GM21576 (cell line): ENCODE data around the gene DUSP18.
A peak's percentile ranks its signal among the peaks of the same experiment; 100 is the strongest.
"Not testable (repeated sequence)": the region's sequence is repeated elsewhere in the genome, so short reads cannot be mapped to it uniquely, and the experiment has no call there.

Experiments
- ATAC-seq: cut with Tn5 transposase; IDR thresholded peaks from one replicate; pipeline ENCODE4 v1.9.1; 2021; ENCODE audit warnings: mild to moderate bottlenecking, moderate library complexity; ENCODE audit not compliant: unreplicated experiment

Gene DUSP18

DNA sequence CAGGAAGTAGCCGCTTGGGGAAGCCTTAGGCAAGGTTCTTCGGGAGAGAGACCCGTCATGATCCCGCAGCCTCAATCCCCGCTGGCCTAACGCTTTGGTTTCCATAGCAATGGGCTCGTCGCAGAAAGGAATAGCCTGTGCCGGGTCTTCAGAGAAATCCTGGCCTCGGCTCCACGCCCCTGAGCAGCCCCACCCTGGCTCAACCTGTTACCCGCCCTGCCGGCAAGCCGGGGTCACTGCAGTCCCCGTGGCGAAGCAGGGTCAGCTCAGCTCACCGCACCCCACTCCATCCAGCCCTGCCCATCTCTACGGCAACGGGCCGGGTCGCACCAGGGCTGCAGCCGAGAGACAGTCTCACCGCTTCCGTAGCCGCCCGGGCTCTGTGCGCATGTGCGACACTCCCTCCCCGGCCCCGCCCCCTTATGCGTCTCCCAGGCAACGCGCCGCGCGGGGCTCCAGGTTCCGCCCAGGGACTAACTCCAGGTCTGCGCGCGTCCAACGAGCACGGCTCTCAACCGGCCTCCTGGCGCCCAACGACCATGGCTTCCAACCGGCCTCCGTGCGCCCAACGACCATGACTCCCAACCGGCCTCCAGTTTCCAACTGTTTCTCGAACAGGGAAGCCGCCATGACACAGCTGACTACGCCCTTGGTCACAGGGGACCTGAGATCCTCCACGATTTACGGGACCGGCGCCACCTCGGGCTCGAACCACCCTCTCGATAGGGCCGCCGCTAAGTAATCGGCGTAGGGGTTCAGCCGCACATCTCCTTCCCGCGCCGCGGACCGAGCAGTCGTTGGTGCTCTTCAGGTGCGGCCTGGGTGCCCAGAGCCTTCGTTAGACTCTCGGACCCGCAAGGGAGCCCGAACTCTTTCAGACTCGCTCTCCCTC lies at the start of gene DUSP18:
DUSP18 (minus strand) TSS at position 382 of the 892 bp plus-strand sequence. CDS start 3,872 bp downstream, outside the sequence.
- peak; percentile 83 for ATAC-seq

DNA sequence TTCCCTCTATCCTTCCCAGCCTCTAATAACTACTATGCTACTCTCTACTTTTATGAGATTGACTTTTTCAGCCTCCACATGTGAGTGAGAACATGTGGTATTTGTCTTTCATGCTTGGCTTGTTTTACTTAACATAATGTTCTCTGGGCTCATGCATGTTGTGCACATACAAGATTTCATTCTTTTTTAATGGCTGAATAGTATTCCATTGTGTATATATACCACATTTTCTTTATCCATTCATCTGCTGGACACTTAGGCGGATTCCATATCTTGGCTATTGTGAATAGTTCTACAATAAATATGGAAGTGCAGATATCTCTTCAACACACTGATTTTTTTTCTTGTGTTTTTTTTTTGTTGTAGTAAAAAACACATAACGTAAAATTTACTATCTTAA lies 46.4 kb upstream of the DUSP18 start:
- ATAC-seq: no peak

DNA sequence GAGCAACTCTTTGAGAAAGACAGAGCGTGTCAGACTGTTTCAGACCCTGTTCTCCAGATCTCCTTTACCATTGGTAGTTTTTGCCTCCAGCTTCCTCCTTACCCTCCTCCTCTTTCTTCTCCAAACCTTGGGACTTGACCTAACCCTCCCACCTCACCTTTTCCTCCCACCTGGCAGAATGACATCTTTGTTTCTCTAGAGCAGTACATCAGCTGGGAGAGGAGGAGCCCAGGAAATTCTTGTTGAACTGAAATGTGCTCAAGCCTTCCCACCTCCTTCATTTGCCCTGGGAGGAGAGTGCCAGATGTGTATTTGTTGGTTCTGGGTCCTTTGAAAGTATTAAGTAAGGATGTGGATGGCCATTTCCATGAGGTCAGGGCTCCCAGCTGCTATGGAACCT lies 44.4 kb upstream of the DUSP18 start:
- ATAC-seq: no peak

DNA sequence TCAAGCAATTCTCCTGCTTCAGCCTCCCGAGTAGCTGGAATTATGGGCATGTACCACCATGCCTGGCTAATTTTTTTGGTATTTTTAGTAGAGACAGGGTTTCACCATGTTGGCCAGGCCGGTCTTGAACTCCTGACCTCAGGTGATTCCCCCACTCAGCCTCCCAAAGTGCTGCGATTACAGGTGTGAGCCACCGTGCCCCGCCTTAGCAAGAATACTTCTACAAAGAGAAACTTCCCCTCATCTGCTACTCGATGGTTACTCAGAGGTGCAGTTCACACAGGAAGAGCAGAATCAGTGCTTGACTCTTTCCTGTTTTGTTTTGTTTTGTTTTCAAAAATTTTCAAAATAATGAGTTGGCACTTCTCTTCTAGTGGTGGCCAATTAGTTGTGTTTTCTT lies 42.3 kb upstream of the DUSP18 start:
- ATAC-seq: not testable (repeated sequence)

DNA sequence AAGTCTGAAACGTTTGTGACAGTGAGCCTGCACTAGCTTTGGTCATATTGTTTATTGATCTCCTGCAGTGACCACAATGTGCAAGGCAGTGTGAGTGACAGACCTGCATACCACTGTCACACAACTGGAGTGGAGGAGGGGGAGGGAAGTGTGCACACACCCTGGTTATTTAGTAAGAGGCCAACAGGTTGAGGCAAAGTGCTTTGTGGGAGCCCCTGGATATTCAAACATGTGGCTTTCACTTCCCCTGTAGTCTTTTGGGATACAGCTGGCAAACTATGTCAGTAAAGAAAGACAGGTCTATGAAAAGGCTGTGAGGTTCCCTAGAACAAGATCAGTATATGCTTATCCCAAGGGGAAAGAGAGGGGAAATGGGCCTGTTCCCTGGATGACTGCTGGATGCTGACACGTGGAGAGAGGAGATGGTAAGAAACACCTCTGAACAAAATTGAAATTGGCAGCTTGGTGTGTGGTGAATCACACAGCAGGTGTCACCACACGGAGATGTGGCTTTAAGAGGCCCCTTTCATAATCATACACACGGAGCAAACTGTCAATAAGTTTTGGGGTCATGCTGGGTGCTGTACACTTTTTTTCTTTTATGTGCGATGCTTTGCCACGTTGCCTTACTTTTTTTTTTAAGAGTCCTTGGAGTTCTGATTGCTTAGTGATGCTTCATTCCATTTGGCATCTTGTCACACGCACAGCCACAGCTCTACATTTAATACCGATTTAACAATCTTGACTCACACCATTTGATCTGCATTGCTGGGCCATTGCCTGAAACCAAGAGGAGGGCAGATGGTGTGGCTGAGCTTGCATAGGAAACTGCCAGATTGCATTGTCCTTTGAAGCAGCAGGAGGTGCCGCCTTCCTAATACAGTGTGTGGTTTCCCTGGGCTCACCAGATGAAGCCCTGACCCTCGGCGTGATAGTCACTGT lies 38.3 kb upstream of the DUSP18 start:
- no peak for ATAC-seq

DNA sequence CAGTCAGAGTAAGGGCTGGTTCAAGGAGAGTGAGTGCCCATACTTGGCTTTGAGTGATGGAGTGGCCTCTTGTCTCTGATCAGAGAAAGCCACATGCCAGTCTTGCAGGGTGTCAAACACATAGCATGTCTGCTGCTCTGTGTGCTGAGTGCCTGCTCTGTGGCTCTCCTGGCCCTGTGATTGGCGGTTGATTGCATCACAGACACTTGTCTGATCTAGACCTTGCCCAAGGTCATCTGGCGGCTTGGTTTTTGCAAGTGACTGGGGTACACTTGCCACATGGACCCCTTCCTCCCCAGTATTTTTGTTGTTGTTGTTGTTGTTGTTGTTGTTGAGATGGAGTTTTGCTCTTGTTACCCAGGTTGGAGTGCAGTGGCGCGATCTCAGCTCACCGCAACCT lies 37.3 kb upstream of the DUSP18 start:
- no peak for ATAC-seq

DNA sequence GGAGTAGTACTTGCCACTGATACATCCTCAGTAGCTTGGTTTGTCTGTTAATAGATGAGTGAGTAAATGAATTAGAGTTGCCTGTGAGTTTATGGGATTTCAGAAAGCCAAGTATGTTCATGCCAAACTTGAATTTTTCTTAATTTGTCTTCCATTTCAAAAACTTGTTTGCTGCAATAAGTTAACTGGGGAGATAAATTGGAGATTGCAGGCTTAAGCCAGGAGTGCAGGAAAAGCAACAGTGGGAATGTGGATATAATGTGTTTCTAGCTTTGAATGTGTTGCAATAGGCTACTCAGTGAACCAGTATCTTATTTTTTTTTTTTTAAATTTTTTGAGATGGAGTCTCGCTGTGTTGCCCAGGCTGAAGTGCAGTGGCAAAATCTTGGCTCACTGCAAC lies 35.2 kb upstream of the DUSP18 start:
- ATAC-seq: no peak

DNA sequence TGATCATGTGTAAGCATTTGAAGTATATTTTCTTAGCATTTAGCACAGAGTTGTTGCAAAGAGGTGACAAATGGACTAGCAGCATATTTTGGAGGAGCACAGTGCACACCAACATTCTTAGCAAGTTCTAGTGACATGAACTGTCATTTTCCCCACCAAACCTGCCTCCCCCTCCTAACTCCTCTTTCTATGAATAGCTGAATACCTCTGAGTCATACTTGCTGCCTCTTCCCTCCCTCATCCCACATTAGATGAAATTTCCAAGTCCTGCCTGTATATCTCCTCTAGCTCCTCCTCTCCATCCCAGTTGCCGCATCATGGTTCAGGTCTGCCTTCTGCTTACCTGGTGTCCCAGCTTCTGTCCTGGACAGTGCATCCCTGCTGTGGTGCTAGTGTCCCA lies 34.2 kb upstream of the DUSP18 start:
- ATAC-seq: no peak

DNA sequence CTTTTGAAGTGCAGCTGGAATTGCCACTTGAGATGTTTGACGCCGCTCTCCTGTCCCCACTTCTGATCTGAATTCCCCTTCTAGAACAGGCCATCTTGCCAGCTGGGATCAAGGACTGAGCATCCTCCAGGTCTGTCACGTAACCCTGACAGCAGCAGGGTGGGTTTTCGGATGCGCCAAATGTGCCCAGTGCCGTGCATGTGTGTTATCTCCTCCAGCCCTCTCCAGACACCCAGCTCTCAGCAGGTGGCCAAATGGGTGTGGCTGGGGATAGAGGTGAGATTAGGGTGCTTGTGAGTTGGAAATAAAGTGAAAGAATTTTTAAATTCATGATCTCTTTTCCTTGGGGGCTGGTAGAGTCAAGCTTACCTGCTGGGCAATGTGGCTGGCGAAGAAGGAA lies 30.3 kb upstream of the DUSP18 start:
- no peak for ATAC-seq

DNA sequence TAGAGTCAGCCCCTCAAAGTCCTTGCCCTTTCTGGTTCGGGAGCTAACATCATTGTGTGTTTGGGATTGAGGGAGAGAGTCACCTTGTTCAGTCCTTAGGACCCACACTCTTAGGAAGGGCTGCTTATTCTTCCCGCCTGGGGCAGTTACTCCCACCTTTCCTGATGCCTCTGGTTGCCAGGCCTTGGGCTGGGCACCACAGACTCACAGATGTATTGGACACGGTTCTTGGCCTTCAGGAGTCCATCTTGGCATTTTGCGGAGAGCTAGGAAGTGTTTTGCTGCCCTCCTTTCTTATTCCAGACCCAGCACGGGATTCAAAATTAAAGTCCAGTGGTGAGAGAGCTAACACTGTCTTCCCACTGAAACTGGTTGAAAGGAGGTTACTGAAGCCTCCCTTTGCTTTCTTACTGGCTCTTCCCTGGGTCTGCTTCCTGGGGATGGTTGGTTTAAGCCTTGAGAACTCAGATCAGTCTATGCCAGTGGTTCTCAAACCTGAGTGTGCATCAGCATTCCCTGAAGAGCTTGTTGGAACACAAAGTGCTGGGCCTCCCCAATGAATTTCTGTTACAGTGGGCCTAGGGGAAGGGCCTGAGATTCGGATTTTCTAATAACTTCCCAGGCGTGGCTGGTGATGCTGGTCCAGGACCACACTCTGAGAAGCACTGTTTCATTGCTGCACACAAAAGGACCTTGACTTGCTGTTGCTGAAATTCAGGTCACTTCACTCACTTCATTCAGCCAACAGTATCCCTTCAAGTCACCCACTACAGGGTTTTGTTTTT lies 28.4 kb upstream of the DUSP18 start:
- no peak for ATAC-seq

DNA sequence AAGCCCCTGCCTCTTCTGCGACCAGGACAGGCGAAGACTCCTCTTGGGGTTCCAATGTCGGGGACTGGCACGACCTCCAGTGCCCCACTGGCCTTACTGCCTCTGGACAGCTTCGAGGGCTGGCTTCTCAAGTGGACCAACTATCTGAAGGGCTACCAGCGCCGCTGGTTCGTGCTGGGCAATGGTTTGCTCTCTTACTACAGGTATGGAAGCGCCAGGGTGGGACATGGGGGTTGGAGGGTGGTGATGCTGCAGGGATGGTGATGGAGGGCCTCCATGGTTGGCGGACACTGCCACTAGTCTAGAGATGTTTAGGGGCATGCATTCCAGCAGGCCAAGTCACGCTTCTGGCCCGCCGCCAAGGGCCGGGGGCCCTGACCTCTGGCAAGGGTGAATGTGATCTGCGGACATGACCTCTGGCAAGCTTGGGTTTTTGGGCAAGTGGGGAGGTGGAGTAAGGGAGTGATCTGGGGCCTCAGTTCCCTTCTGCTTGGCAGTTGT lies 27.7 kb upstream of the DUSP18 start:
- no peak for ATAC-seq

DNA sequence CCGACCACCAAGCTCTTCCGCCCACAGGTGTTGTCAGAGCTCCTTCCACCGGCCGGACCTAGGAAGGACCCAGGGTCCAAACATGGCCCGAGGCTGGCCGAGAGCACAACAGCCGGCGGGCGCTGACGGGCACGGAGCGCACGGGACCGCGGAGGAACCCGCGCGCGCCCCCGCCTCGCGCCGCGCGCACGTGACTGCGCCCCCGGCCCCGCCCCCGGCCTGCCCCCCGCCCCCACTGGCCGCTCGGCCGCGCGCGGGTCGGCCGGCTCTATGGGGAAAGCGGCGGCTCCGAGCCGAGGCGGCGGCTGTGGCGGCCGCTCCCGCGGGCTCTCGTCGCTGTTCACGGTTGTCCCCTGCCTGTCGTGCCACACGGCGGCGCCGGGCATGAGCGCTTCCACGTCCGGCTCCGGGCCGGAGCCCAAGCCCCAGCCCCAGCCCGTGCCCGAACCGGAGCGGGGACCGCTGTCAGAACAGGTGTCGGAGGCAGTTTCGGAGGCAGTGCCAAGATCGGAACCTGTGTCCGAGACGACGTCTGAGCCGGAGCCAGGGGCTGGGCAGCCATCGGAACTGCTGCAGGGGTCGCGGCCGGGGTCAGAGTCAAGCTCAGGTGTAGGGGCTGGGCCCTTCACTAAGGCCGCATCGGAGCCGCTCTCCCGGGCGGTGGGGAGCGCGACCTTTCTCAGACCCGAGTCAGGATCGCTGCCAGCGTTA lies 27.1 kb upstream of the DUSP18 start, which contains the start of gene OSBP2:
OSBP2 (plus strand) TSS at position 235 of the 711 bp plus-strand sequence; CDS start at position 271, 36 bp downstream.
- ATAC-seq: no peak

DNA sequence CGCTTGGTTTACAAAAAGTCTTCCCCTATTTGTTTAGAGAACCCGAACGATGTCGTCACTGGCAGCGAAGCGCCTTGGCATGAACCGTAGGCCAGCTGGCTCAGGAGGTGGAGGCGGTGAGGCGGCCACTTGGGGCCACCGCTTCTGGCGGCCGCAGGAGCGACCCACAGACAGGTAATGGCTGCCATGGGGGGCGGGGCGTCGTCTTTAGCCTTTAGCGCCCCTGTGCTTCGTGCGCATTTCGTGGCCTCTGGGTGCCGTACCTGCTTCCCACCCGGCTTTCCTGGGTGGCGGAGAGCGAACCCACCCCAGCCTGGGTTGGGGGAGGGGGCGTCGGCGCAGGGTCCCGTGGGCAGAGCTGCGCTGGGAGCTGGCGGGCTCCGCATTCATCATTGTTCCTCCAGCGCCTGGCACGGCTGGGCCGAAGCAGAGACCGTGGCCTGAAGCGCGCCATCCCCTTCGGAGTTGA lies 26.5 kb upstream of the DUSP18 start:
- no peak for ATAC-seq

DNA sequence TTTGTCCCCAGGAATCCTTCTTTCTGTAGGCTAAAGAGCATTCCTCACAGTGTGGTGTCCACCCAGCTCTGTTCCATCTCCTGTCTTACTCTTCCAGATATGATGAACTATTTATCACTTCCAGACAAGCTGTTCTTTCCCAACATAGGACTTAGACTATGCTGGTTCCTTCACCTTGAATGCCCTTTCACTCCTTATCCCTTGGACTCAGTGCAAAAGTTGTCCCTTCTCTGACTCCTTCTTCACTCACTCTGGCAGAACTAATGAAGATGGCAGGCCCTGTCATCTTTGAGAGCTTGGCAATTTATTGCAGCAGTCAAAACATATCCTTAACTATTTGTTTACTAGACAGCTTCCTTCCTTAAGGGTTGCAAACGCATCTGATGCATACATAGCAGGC lies 23.5 kb upstream of the DUSP18 start:
- no peak for ATAC-seq

DNA sequence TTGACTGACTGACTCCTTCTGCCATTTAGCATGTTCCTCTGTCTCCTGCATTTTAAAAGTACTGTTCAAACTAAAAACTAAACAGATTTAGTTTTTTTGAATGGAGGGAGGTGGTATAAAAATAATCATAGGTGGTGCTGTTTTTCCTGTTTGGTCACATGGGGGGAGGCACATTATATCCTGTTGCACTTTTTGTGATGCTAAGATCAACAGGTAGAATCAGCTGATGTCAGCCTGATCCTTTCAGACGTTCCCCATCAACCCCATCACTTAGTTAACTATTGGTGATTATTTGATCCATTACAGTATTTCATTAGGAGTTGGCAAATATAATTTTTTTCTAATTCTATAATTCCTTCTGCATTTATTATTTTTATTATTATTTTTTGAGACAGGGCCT lies 21.9 kb upstream of the DUSP18 start:
- ATAC-seq: no peak

DNA sequence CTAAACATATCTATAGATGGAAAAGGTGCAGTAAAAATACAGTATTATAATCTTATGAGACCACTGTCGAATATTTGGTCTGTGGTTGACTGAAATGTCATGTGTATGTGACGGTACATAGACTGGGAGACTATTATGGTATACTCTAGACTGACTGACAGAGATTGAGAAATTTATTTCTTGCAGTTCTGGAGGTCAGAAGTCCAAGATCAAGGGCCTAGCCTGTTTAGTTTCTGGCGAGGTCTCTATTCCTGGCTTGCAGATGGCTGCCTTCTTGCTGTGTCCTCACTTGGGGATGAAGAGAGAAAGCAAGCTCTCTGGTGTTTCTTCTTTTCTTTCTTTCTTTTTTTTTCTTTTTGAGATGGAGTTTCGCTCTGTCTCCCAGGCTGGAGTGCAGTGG lies 19.7 kb upstream of the DUSP18 start:
- no peak for ATAC-seq

DNA sequence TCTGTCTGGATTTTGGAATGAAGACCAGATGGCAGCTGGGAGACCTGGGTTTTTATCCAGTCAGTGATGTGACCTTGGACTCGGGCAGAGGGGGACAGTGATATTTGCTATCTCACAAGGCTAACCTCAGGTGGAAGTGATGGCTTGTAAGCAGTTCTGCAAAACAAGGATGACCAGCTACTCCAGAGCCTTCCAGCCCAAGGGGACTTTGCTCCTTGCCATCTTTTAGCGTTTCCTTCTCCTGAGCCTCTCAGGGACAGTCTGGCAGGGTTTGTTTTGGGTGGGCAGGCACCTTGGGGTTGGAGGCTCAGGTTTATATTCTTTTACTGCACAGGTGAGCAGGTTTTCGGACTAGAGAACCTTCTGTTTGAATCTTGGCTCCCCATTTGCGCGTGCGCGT lies 17.5 kb upstream of the DUSP18 start:
- ATAC-seq: no peak

DNA sequence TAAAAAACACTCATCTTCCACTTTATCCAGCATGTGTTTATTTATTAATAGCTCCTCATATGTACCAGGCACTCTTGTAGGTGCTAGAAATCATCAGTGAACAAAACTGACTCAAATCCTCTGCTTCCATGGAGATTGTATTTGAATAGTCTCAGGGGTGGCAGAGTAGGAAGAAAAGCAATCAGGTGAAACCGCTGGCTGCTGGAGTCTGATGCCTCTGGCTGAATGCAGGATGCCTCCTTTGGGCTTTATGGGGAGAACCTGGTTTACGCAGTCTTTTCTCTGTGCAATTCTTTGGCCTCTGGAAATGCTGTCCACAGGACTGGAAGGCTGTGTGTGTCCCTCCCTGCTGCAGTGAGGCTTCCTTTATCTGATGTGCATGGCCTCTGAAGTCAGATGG lies 14.2 kb upstream of the DUSP18 start:
- no peak for ATAC-seq

DNA sequence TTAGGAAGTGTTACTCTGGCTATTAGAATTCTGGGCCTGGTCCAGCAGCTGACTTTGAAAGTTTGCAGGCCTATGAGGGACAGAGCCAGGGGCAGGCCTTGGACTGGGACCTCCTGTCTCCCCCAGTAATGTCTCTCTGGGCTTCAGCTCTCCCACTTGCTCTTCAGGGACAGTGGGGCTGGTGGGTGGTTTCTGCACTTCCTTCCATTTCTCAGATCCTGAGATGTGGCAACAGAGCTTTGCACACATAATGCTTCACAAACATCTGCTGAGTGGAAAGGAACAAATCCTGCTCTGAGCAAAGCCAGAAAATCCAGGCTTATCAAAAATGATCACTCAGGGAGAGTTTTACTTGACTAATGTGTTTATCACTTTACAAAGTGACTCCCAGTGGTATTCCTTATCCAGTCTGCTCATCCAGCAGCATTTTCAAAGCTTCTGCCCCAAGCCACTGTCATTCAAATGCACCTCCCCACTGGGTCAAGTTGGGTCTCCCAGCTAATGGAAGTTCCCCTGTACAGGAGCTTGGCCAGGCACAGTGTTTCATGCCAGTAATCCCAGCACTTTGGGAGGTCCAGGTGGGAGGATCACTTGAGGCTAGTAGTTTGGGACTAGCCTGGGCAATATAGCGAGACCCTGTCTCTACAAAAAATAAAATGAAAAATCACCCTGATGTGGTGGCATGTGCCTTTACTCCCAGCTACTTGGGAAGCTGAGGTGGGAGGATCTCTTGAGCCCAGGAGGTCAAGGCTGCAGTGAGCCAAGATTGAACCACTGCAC lies 13.5 kb upstream of the DUSP18 start:
- no peak for ATAC-seq
